HFF-Myc (cell line): ENCODE results near the gene USP26.

ENCODE experiments used
- DNase-seq: peaks from one replicate; pipeline ENCODE4 v3.0.0-alpha.2; 2011; ENCODE audit warnings: low read depth; ENCODE audit errors: extremely low read depth
- H3K4me3 ChIP-seq: replicated peaks from 2 replicates; pipeline ENCODE4 v1.5.1; 2011; ENCODE audit warnings: low read depth, mild to moderate bottlenecking, control low read depth, low read length
- TF ChIP-seq, protein P1 (sequence below): IDR thresholded peaks from 2 replicates; pipeline ENCODE4 v1.5.1; 2012; ENCODE audit warnings: mild to moderate bottlenecking, low read depth, low read length, control low read depth; ENCODE audit errors: missing control alignments

USP26 gene

DNA sequence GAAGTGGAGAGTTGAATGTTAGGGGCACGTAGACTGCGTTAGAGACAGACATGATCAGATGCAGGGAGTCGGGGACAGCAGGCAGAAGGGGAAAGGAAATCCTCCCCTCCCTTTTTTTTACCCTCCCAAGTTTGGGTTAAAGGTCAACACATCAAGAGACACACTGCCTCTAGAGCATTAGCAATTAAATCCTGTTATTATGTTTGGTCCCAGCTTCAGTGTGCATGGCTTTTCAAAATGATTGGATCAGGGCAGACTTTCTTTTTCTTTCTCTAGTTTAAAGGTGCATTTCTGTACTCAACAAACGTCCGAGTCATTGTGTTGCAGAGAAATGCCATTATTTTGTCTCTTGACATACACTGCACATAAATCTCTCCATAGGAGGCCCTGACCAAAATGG lies 63.9 kb downstream of the USP26 start:
- TF ChIP-seq, protein P1, sequence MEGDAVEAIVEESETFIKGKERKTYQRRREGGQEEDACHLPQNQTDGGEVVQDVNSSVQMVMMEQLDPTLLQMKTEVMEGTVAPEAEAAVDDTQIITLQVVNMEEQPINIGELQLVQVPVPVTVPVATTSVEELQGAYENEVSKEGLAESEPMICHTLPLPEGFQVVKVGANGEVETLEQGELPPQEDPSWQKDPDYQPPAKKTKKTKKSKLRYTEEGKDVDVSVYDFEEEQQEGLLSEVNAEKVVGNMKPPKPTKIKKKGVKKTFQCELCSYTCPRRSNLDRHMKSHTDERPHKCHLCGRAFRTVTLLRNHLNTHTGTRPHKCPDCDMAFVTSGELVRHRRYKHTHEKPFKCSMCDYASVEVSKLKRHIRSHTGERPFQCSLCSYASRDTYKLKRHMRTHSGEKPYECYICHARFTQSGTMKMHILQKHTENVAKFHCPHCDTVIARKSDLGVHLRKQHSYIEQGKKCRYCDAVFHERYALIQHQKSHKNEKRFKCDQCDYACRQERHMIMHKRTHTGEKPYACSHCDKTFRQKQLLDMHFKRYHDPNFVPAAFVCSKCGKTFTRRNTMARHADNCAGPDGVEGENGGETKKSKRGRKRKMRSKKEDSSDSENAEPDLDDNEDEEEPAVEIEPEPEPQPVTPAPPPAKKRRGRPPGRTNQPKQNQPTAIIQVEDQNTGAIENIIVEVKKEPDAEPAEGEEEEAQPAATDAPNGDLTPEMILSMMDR = no peak
- no peak for DNase-seq
- no peak overlapping the region for H3K4me3 ChIP-seq

DNA sequence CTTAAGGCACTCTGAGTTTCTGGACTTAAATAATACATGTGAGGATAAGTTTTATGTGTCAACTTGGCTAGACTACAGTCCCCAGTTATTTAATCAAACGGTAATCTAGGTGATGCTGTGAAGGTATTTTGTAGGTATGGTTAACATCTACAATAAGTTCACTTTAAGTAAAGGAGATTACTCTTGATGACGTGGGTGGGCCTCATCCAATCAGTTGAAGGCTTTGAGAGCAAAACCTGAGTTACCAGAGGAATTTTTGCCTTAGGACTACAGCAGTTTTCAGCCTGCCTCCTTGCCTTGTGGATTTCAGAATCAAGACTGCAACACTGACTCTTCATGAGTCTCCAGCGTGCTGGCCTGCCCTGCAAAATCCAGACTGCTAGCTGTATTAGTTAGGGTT lies 78.7 kb downstream of the USP26 start:
- no peak overlapping the region for H3K4me3 ChIP-seq
- TF ChIP-seq, protein P1 = no peak
- no peak for DNase-seq

DNA sequence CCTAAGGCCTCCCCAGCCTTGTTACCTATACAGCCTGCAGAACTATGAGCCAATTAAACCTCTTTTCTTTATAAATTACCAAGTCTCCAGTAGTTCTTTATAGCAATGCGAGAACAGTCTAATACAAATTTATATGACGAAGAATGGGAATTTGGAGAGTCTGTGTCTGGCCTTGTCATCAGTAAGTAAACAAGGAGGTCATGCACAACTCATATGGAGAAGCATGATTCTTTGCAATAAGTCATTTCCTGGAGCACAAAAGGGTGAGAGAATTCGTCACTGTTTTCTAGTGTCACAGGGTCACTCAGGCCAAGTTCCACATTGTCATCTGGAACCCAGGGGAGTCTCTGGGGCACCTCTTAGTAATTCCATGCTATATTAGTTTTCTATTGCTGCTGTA lies 89.5 kb downstream of the USP26 start:
- TF ChIP-seq, protein P1 = no peak
- H3K4me3 ChIP-seq = no peak overlapping the region
- DNase-seq = no peak

DNA sequence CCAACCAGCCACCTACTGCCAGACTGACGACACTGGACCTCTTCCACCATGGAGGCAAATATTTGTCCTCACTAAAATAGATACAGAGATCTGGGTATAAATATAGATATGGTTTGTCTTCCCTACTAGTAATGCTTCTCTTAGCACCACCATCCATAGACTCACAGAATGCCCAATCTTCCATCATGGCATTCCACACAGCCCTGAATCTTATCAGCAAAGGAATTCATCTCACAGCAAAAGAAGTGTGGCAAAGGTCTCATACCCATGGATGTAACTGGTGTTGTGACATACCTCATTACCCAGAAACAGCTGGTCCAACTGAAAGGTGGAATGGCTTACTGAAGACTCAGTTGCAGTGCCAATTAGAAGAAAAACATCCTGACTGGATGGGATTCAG lies 91.3 kb downstream of the USP26 start:
- DNase-seq = no peak
- TF ChIP-seq, protein P1 = no peak
- H3K4me3 ChIP-seq = no peak overlapping the region

DNA sequence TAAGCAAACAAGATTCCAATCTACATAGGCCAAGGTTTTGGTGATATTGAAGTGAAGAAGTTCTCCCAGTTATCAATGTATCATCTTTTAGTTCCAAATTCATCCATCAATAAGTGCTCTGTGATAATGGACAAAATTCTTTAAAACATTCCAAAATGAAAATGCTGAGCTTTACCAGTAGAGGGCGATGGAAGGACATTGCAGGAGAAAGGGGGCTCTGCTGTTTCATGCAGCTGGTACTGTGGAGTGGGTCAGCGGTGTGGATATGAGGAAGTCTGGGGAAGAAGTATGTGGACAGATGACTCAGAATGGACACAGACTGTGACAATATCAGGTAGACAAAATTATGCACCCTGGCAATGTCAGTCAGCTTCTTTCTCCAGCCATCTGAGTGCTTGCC lies 91.9 kb downstream of the USP26 start:
- no peak for DNase-seq

DNA sequence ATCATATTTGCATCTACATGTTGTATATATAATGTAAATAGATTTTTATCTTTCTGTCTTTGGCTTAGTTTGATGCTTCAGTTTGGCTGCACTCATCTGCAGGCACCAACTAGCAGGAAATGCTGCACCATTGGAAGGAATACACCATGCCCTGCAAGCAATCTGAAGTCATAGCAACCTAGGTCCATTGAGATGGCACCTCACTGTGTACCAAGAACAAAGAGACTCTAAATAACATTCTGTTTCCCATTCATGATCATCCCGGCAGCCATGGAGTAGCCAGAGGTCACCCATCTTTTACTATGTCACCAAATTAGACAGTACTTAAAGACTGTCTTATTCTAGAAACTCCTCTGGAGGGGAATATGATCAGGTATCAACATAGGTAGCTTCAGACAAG lies 97.7 kb downstream of the USP26 start:
- TF ChIP-seq, protein P1 = no peak
- DNase-seq = no peak
- H3K4me3 ChIP-seq = no peak overlapping the region

More for the DNA sequence above, 91.9 kb downstream of the USP26 start:
- TF ChIP-seq, protein P1 = peak; percentile 26
- no peak overlapping the region for H3K4me3 ChIP-seq

DNA sequence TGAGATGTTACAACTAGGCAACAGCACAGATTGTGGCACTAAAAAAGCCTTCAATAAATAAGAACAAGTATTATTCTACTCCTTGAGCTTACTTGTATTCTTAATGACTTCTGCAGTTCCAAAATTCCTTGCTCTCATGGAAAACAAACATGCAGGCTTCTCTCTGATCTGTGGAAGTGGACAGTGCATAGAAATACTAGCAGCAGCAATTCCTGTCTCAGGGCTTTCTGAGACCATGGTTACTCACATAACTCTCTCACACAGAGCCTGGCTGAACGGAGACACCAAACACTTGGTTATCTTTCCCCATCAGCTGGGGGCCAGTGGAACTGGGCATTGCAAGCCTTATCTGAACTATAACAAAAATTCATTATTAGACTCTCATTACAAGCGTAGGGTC lies 106.1 kb downstream of the USP26 start:
- TF ChIP-seq, protein P1 = no peak
- DNase-seq = no peak
- no peak overlapping the region for H3K4me3 ChIP-seq
